Stimulated activated CD8-positive, alpha-beta memory T cell treated with anti-CD3 and anti-CD28 coated beads, Interleukin-7, amount 100 ng/mL, for 1 hour (primary cell): ENCODE data around the gene CHCHD3.
"Not testable (repeated sequence)": the region's sequence is repeated elsewhere in the genome, so short reads cannot be mapped to it uniquely, and the experiment has no call there.

ENCODE experiments used
- DNase-seq, 2 donors: peaks; one replicate each; pipeline ENCODE4 v3.0.0-alpha.2; 2020; ENCODE audit warnings: low read depth in 2 of 2

The CHCHD3 gene

GRCh38 chr7:133044722-133045473 lies 37.0 kb downstream of the CHCHD3 start:
- no peak for DNase-seq

DNA sequence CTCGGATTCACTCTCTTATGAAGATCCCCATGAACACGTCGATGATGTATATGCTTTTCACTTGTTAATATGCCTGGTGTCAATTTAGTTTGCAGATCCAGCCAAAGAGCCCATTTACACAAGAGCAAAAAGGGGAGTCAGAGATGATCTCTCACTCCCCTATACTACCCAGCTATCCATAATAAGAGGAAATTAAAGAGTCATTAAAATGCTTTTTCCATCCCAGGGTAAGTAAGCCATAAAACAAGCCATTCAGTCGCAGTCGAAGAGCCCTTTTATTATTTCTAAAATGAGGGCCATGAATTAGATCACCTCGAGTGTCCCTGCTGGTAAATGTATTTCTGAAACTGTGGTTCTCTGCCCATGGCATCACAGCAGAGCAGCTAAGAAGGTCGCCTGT lies 41.2 kb downstream of the CHCHD3 start:
- no peak for DNase-seq

DNA sequence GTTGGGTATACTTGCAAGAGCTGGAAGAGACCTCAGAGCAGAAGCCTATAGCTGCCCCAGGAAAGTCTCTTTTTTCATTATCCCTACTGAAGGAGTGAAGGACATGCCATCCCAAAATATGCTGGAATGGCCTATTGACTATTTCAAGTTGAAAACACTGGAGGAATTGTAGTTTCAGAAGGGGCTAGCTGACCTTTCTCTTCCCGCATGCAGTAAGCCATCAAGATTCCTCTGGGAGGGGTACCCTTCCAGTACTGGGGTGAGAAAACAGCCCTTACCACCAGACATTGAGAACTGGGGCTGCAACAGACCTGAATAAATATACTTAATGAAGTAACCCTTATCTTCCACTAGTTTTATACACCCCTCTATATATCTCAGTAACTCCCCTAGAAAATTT lies 41.7 kb downstream of the CHCHD3 start:
- no peak for DNase-seq

DNA sequence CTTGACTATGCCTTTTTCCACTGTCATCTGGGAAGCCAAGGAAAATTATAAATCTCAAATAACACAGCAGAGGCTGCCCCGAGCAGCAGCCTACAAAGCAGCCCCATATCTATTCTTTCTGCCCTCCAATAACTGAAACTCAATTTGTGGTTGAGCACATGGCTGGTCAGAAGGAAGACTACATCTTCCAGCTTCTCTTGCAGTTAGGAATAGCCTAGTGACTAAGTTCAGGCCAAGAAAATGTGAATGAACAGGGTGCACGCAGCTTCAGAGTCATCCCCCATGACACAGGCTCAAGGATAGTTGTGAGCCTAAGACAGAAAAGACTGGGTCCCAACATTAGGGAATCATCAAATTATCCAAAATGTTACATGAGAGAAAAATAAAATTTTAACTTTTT lies 42.3 kb downstream of the CHCHD3 start:
- DNase-seq = no peak

DNA sequence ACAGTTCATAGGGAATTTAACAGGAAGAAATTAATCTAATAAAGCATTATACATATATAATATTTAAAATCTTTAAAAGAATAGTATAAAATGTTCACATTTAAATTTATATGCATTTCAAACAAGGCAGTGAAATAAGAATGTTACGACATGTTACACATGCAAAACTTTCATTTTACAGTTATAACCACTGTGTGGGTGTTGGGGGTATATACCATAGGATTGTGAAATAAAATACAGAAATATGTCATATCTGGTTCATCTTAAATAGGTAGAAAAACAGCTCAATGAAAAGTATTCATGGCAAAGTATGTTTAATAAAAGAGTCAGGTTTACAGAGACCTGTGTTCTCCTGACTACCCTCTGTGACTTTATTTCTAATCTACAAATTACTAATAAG lies 45.6 kb downstream of the CHCHD3 start:
- DNase-seq = no peak

GRCh38 chr7:133035240-133035639 lies 46.6 kb downstream of the CHCHD3 start:
- DNase-seq = not testable (repeated sequence)

GRCh38 chr7:133030346-133030745 lies 51.5 kb downstream of the CHCHD3 start:
- DNase-seq = no peak

DNA sequence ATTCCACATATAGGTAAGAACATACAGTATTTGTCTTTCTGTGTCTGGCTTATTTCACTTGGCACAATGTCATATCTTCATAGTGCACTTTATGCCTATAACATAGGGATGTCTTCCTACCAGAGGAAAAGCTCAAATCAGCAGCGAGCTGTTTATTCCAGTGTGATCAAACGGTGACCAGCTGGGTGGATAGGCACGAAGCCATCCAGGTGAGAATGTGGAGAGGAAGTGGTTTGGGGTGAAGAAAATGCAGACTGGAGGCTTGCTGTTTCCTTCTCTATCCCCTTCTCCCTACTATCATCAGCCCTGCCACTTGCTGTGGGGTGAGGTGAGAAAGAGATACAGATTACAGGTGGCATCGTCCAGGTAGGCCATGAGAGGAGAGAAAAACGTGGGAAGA lies 52.4 kb downstream of the CHCHD3 start:
- no peak for DNase-seq

DNA sequence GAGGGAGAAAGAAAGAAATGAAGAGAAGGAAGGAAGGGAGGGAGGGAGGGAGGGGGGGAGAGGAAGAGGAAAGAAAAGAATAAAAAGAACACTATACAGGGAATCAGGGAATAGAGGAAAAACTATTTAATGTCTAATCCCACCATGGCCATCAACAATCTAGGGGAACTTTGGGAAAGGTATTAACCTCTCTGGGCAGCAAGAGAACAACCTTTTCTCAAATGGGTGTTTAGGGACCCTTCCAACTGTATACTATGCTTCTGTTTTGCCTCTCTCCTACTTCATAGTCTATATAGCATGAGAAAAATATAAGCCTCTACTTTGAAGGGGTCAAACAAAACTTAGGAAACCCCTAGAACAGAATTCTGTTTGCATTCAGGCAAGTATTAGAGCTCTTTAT lies 54.5 kb downstream of the CHCHD3 start:
- DNase-seq = no peak

GRCh38 chr7:133026210-133026859 lies 55.6 kb downstream of the CHCHD3 start:
- no peak for DNase-seq

DNA sequence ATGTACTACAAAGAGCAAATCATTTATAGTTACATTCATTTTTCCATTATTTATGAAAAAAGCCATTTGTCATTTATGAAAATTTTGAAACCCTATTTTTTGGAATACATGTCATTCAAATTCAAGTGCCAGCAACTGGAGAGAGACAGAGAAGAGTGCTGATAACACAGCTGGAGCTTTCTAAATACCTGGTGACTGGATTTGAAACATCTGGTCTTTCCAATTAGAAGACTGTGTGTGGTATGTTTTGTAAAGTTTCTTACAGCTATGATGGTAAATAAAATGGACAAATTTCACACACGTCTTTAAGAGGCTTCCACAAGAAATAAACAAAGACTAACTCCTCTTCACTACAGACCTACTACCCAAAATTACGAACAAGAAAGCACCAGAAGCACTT lies 56.8 kb downstream of the CHCHD3 start:
- DNase-seq = no peak

DNA sequence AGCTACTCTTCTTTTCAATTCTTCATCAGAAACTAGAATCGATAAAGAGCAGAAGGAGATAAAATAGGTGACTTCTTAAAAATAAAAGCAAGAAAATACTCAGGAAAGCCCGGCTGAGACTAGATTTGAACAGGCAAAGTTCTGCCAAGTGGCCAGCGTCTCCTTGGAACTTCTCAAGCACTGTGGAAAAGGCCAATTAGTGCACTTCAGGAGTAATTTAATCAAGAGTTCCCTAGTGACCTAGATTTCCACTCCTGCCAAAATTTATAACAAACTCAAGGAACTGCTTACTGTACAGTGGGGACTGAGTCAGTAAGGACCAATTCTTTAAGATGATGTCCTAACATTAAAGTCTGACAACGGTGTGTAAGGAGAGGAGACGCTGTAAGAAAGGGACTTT lies 57.3 kb downstream of the CHCHD3 start:
- no peak for DNase-seq

DNA sequence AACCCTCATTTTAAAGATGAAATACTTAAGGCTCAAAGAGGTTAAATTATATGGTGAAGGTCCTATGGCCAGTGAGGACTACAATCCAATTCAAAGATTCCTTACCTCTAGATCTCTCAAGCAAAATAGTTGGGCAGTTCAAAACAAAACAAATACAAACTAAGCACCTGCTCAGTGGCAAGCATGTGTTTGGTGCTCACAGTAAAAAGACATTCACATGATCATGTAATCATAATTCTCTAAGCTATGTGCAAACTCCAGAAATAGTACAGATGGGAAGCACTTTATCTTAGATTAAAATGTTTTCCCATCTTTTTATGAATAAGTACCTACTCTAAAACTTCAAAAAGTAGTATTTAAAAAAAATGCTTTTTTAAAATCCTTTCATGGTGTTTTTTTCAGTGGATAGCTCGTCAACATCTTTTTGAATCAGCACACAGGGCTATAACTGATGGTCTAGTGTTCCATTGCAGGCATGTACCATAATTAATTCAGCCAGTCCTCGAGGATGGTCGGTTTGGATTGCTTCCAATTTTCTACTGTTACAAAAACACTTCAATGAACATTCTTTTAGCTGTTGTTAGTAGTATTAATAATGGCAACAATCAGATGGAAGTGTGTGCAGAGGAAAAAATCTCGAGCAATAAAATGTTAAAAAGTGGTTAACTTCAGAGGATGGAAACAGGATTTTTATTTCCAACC lies 58.4 kb downstream of the CHCHD3 start:
- DNase-seq = no peak

DNA sequence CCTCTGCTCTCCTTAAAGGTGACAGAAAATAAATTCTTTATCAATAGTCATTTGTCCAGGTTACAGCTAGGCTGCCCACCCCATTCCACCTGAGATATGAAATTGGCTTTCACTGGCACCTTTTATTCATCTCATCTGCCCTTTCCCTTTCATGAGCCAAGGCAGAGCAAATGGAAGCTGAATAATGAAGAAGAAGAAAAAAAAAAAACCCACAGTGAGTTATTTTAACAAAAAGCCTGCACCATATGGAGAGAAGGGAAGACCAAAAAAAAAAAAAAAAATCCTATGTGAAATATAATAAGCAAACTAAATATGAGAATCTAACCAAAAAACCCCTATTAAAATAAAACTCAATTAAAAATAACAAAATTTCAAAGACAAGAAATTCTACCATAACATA lies 59.2 kb downstream of the CHCHD3 start:
- DNase-seq = no peak

DNA sequence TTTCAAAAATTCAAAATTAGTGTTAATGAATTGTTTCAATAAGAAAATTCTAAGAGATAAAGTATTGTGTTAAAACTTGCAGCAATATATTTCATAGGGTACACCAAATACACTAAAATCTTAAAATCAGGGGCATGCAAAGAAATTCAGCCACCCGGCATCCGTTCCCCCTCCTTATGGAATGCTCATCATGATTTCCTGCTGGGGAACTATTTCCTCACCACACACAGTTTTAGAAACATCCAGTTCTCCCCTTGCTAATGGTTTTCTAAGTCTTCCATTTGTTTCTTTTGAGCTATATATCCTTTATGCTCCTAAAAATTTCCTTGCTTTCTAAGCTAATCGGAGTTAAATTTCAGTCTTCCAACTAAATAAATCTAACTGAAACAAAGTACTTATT lies 60.7 kb downstream of the CHCHD3 start:
- DNase-seq = no peak

DNA sequence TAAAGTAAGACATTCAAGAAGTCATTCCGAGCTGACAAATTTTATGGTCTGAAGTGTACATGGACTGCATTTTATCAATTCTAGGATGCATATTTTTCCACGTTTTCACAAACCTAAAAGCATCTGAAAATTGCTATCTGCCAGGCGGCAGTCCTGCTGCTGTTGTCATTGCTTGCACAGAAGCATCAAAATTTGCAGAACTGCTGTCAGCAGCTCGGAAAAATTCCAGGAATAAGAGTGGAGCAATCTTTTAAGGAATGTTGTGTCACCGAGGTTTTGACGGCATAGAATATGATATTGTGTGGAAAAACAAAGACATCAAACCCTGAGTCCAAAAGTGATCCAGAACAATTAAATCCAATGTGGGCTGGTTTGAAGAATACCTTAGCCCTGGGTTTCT lies 61.4 kb downstream of the CHCHD3 start:
- no peak for DNase-seq

GRCh38 chr7:133019590-133019989 lies 62.3 kb downstream of the CHCHD3 start:
- DNase-seq = no peak

DNA sequence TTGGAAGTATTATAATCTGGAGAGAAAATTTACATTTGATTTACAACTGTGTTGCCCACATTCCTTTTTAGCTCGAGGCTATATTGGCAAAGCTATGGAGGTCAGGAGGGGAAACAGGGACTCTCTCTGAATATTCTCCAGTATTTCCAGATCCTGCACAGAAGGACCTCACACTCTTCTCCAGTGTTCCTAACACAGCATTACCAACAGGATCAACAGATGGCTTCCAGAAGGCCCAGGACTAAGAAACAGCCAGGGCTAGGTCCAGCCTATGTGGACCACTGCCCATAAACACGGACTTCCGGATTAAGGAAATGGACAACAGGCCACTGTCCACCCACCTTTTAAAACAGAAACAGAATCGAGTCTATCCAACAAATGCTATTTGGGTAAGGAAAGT lies 65.3 kb downstream of the CHCHD3 start:
- no peak for DNase-seq

DNA sequence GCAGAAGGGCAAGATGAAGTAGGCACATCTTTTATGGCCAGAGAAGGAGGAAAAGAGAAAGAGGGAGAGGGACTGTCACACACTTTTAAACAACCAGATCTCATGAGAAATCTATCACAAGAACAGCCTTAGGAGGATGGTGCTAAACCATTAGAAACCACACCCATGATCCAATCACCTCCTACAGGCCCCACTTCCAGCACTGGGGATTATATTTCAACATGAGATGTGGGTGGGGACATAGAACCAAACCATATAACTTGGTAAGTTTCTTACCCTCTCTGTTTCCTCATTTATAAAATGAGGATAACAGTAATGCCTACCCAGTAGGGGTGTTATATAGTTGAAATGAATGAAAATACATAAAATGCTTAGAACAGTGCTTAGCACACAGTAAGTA lies 66.0 kb downstream of the CHCHD3 start:
- DNase-seq = no peak

DNA sequence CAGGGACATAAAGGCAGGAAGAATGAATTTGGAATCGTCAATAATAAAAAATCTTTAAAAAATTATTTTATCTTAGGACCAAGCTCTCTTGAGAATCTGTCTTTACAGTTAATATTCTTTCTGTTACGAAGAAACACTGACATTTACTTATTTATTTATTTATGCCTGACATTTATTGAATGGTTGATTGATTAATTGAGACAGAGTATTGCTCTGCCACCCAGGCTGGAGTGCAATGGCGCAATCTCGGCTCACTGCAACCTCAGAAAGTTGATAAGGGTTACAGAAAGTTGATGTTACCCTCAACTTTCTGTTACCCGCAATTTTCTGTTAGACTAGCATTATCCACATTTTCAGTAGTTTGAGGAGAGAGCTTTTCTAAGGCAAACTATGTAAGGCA lies 70.1 kb downstream of the CHCHD3 start:
- no peak for DNase-seq

DNA sequence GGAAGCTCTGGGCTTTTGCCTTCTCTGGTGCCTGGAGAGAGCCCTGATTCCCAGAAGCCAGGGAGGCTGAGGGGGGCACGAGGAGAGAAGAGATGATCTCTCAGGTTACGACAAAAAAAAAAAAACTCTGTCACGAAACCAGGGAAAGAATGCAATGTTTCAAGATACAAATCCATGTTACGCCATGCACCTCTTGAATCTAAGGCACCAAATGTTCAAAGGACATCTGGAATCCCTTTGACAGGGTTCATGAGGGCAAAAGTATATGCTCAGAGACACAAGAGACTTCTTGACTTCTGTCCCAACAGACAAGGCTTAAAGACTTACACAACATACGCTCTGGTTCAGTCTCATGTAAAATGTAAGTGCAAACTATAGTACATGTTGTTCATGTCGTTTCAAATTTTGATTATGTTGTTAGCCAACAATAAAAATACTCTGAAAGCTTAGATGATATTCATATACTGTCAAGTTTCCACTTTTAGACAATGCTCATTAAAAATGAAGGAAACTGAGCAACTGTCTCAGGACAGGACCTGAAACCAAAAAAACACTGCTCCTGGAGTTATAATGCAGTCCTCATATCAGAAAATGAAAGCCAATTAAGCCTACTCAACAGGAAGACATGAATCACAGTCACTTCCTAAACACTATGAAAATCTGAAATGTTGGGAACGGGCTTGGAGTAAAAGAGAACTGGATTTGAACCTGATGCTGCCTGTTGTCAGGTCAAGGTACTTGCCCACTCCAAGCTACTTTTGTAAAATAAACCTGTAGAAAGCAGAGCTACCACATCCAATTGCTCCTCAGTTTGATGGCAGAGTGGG lies 72.3 kb downstream of the CHCHD3 start:
- DNase-seq = no peak

- DNase-seq = no peak
Measured at GRCh38 chr7:133007961-133008360, 73.9 kb downstream of the CHCHD3 start.
